SK-N-MC (cell line): ENCODE measurements around the gene RHOT1.
"Not testable (repeated sequence)": the region's sequence is repeated elsewhere in the genome, so short reads cannot be mapped to it uniquely, and the experiment has no call there.

Experiments used
- DNase-seq: peaks from one replicate; pipeline ENCODE4 v3.0.0-alpha.2; 2011; ENCODE audit warnings: low read depth, low spot score
- H3K27ac ChIP-seq: fragments of 200-600 bp; sonication (generic); 2 replicates; pipeline ENCODE4 v1.5.1; 2016; ENCODE audit warnings: mixed run types
- H3K36me3 ChIP-seq: fragments of 200-600 bp; sonication (generic); 2 replicates; pipeline ENCODE4 v1.6.1; 2017; ENCODE audit warnings: antibody characterized with exemption, low read length, mixed read lengths; ENCODE audit not compliant: insufficient read depth
- H3K4me3 ChIP-seq: fragments of 200-600 bp; sonication (generic); 2 replicates; pipeline ENCODE4 v1.5.1; 2016
- H3K9ac ChIP-seq: fragments of 200-600 bp; sonication (generic); 2 replicates; pipeline ENCODE4 v1.8.0; 2017; ENCODE audit warnings: mixed run types, mixed read lengths; ENCODE audit not compliant: insufficient read length
- H3K9me3 ChIP-seq: fragments of 200-600 bp; sonication (generic); 2 replicates; pipeline ENCODE4 v1.6.1; 2017; ENCODE audit warnings: low read depth, mild to moderate bottlenecking, antibody characterized with exemption, low read length, moderate library complexity, mixed read lengths
- EZH2 ChIP-seq: fragments of 200-600 bp; sonication (generic); IDR thresholded peaks from one replicate; pipeline ENCODE4 v1.6.1; 2017; ENCODE audit warnings: antibody characterized with exemption
- FOXP2 ChIP-seq: optimal IDR thresholded peaks from 2 replicates; pipeline ENCODE3; 2011; ENCODE audit warnings: mild to moderate bottlenecking, moderate library complexity; ENCODE audit not compliant: insufficient read depth; ENCODE audit errors: extremely low read length, control extremely low read depth
- POLR2AphosphoS5 ChIP-seq: IDR thresholded peaks from 2 replicates; pipeline ENCODE4 v1.6.1; 2012; ENCODE audit warnings: mild to moderate bottlenecking, low read depth, low read length, borderline replicate concordance

Gene RHOT1

GRCh38 chr17:32120141-32120540 is 22.2 kb upstream of the RHOT1 start:
- H3K27ac ChIP-seq, result no peak overlapping the region
- H3K9ac ChIP-seq, result no peak overlapping the region
- H3K4me3 ChIP-seq, result no peak overlapping the region
- DNase-seq, result no peak
- TF ChIP-seq FOXP2 (no peak), POLR2AphosphoS5 (no peak), EZH2 (no peak)
- H3K9me3 ChIP-seq, result no peaks in the 10 kb centered on the region
- H3K36me3 ChIP-seq, result no peaks in the 10 kb centered on the region

- Histone ChIP-seq H3K4me3 (no peak overlapping the region), H3K36me3 (no peaks in the 10 kb centered on the region), H3K9me3 (no peaks in the 10 kb centered on the region), H3K27ac (no peak overlapping the region), H3K9ac (no peak overlapping the region)
- DNase-seq, result no peak
- TF ChIP-seq EZH2 (no peak), POLR2AphosphoS5 (no peak), FOXP2 (no peak)
These were observed 21.6 kb upstream of the RHOT1 start for GRCh38 chr17:32120716-32121115.

GRCh38 chr17:32123782-32124181 is 18.5 kb upstream of the RHOT1 start:
- Histone ChIP-seq H3K9me3 (no peaks in the 10 kb centered on the region), H3K9ac (no peak overlapping the region), H3K4me3 (no peak overlapping the region), H3K36me3 (no peaks in the 10 kb centered on the region), H3K27ac (no peak overlapping the region)
- TF ChIP-seq FOXP2, result no peak
- no peak for TF ChIP-seq EZH2
- no peak for TF ChIP-seq POLR2AphosphoS5
- no peak for DNase-seq

GRCh38 chr17:32124985-32125847 is 17.1 kb upstream of the RHOT1 start:
- H3K9me3 ChIP-seq, result no peaks in the 10 kb centered on the region
- H3K27ac ChIP-seq, result no peak overlapping the region
- H3K4me3 ChIP-seq, result no peak overlapping the region
- H3K36me3 ChIP-seq, result no peaks in the 10 kb centered on the region
- no peak for TF ChIP-seq FOXP2
- TF ChIP-seq POLR2AphosphoS5, result no peak
- no peak for TF ChIP-seq EZH2
- no peak overlapping the region for H3K9ac ChIP-seq
- no peak for DNase-seq

GRCh38 chr17:32125848-32126153 is 16.5 kb upstream of the RHOT1 start:
- no peak overlapping the region for H3K27ac ChIP-seq
- H3K9ac ChIP-seq, result no peak overlapping the region
- DNase-seq, result no peak
- H3K4me3 ChIP-seq, result no peak overlapping the region
- TF ChIP-seq EZH2 (no peak), FOXP2 (no peak), POLR2AphosphoS5 (no peak)
- no peaks in the 10 kb centered on the region for H3K9me3 ChIP-seq
- no peaks in the 10 kb centered on the region for H3K36me3 ChIP-seq

- Histone ChIP-seq H3K27ac (no peak overlapping the region), H3K36me3 (no peaks in the 10 kb centered on the region), H3K4me3 (no peak overlapping the region), H3K9me3 (no peaks in the 10 kb centered on the region), H3K9ac (no peak overlapping the region)
- TF ChIP-seq EZH2 (no peak), FOXP2 (no peak), POLR2AphosphoS5 (no peak)
- no peak for DNase-seq
These were observed 16.0 kb upstream of the RHOT1 start for GRCh38 chr17:32126325-32126724.

GRCh38 chr17:32126746-32127145 is 15.6 kb upstream of the RHOT1 start:
- H3K27ac ChIP-seq, result peak overlapping the region; percentile 65; the same call in 1 of the 2 replicates
- no peaks in the 10 kb centered on the region for H3K36me3 ChIP-seq
- H3K4me3 ChIP-seq, result peak overlapping the region; percentile 98
- TF ChIP-seq FOXP2 (no peak), EZH2 (no peak), POLR2AphosphoS5 (no peak)
- H3K9me3 ChIP-seq, result no peaks in the 10 kb centered on the region
- DNase-seq, result no peak
- peak overlapping the region; percentile 80 for H3K9ac ChIP-seq

- Histone ChIP-seq H3K9ac (peak overlapping the region; percentile 80), H3K4me3 (peak overlapping the region; percentile 98), H3K27ac (peak overlapping the region; percentile 65), H3K9me3 (no peaks in the 10 kb centered on the region), H3K36me3 (no peaks in the 10 kb centered on the region)
- peak; percentile 70; the same call in 1 of the 2 replicates for TF ChIP-seq POLR2AphosphoS5
- no peak for TF ChIP-seq FOXP2
- TF ChIP-seq EZH2, result no peak
- peak; percentile 40 for DNase-seq
These were observed 15.0 kb upstream of the RHOT1 start for GRCh38 chr17:32127158-32127897.

- DNase-seq, H3K9ac ChIP-seq, H3K36me3 ChIP-seq, H3K27ac ChIP-seq, H3K9me3 ChIP-seq: not testable (repeated sequence)
- peak overlapping the region; percentile 98 for H3K4me3 ChIP-seq
These were observed 13.8 kb upstream of the RHOT1 start for GRCh38 chr17:32128470-32128869.

GRCh38 chr17:32135497-32136117 is 6.7 kb upstream of the RHOT1 start:
- H3K9me3 ChIP-seq, H3K4me3 ChIP-seq, H3K36me3 ChIP-seq, H3K9ac ChIP-seq, H3K27ac ChIP-seq, DNase-seq: not testable (repeated sequence)
